GM12892 (cell line): Measurements from ENCODE around the gene PDE8B.

Source experiments
- POLR2A ChIP-seq: IDR thresholded peaks from 2 replicates; pipeline ENCODE4 v1.6.1; 2011; ENCODE audit warnings: low read depth, low read length, control low read depth
- POLR2AphosphoS5 ChIP-seq: IDR thresholded peaks from 2 replicates; pipeline ENCODE4 v1.6.1; 2011; ENCODE audit warnings: low read depth, low read length, control low read depth
- TAF1 ChIP-seq: IDR thresholded peaks from 2 replicates; pipeline ENCODE4 v1.6.1; 2011; ENCODE audit warnings: low read depth, mild to moderate bottlenecking, control low read depth, low read length, borderline replicate concordance

- no peak for TF ChIP-seq POLR2AphosphoS5
- TF ChIP-seq POLR2A: no peak
- TF ChIP-seq TAF1: no peak
These were observed 8.3 kb upstream of the PDE8B start for GRCh38 chr5:77202145-77202544.
